NB4 (cell line): Measurements from ENCODE around the gene RUFY1.
"Not testable (repeated sequence)": the region's sequence is repeated elsewhere in the genome, so short reads cannot be mapped to it uniquely, and the experiment has no call there.

ENCODE experiments used
- POLR2A ChIP-seq: IDR thresholded peaks from 2 replicates; pipeline ENCODE4 v1.6.1; 2011; ENCODE audit warnings: mild to moderate bottlenecking; ENCODE audit not compliant: insufficient read length; ENCODE audit errors: extremely low read depth
- TF ChIP-seq, protein P1 (sequence below): IDR thresholded peaks from one replicate; pipeline ENCODE4 v1.5.1; 2012; ENCODE audit warnings: low read depth, low read length

DNA sequence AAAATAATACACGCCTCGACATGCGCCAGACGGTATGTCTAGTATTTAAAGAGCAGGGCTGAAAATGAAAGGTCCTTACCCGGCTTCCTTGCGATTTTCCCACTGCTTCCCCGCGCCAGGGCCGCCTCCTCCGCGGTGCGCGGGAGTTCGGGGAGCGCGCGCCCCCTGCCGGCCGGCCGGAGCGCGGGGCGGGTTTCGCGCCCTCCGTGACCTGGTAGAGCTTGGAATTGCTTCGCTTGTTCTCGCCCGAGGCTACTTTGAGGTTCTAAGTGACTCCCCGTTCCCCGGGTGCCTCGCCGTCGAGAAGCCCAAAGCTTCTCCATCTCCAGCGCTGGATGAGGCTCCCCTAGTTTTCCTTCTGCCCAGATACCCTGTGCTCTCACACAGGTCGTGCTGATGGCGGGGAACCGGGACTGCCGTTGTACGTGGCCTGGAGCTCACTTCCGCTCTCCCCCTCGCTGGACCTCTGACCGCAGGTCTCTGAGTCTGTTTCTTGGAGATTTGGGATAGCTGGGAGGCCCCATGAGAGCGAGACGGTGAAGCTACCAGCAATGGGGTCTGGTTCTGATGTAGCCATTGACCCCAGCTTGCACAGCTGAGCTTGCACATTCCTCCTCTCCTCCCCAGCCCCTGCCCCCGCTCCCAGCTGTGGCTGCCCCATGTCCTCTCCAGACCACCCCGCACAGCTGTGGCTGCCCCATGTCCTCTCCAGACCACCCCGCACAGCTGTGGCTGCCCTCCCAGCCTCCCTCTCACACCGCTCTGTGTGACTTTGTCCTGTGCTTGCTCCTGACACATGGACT, 84.2 kb downstream of the RUFY1 start:
- TF ChIP-seq, protein P1, sequence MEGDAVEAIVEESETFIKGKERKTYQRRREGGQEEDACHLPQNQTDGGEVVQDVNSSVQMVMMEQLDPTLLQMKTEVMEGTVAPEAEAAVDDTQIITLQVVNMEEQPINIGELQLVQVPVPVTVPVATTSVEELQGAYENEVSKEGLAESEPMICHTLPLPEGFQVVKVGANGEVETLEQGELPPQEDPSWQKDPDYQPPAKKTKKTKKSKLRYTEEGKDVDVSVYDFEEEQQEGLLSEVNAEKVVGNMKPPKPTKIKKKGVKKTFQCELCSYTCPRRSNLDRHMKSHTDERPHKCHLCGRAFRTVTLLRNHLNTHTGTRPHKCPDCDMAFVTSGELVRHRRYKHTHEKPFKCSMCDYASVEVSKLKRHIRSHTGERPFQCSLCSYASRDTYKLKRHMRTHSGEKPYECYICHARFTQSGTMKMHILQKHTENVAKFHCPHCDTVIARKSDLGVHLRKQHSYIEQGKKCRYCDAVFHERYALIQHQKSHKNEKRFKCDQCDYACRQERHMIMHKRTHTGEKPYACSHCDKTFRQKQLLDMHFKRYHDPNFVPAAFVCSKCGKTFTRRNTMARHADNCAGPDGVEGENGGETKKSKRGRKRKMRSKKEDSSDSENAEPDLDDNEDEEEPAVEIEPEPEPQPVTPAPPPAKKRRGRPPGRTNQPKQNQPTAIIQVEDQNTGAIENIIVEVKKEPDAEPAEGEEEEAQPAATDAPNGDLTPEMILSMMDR, result not testable (repeated sequence)
- not testable (repeated sequence) for TF ChIP-seq POLR2A
